ENCODE data around the gene IGF1R.

IGF1R gene

DNA sequence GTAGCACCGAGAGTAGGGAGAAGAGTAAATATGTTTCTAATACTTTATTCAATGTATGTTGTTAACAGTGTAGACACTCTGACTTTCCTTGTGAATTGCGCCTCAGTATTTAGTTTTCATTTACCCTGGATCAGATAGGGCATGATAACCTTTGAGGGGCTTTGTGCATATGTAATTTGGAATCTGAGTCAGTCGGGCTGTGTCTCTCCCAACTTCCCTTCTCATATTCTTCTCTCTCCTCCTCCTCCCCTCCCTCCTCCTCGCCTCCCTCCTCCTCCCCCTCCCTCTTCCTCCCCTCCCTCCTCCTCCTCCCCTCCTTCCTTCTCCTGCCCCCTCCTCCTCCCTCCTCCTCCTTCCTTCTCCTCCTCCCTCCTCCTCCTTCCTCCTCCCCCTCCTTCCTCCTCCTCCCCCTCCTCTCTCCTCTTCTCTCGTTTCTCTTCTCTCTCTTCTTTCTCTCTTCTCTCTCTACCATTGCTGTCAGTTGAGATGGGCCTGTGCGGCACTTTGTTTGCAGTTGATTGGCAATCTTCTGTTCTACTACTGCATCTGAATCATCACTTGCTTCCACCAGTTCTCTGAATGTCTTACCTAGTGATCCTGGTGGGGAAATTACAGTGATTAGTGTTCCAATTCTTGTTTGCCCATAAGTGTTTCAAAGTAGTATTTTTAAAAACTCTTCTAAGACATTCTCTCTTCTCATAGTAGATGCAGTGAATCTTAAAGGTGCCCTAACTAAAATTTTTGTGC lies 197.0 kb downstream of the IGF1R start:
- in situ Hi-C loops (cut with HindIII; ENCODE audit: low sequenced_read_pairs): no loop called here

GRCh38 chr15:98850961-98851572 lies 202.7 kb downstream of the IGF1R start:
- in situ Hi-C loops (cut with HindIII; ENCODE audit: low sequenced_read_pairs): no loop called here

- in situ Hi-C loops (cut with HindIII; ENCODE audit: low sequenced_read_pairs): no loop called here
Observed at GRCh38 chr15:98853161-98853560, 204.8 kb downstream of the IGF1R start.

DNA sequence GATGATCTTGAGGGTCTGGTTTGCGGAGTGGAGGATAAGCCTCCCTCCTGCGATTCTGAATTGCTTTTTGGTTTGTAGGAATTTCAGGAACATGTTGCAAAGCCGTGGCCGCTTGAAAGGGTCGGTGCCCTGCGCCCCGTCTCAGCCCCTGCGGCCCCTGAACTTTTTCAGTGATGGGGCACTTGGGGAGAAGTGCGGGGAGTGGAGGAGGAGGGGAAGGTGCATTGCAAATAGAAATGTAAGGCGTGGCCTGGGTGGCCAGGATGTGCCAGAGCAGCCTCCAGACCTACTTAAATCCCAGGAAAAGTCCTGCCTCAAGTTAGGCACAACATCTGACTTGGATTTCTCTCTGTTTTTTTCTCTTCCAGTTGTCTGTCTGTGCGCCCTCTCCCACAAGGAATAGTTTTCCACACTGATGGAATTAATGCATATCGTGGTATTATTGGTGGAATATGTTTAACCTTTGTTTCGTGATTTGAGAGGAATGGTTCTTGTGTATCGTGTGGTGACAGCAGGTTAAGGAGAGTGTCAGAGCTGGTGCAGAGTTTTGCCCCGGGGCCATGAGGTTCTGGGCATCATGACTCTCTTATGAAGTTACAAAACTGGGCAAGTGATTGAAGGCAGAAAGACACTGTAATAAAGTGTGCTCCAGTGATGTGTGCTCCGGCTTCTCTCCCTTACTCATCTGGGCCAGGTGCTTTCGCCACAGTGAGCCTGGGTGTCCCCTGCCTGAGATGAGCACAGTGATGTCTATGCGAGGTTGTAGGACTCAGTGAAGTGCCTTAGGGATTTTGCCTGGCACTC lies 205.5 kb downstream of the IGF1R start:
- in situ Hi-C loops (cut with HindIII; ENCODE audit: low sequenced_read_pairs): no loop called here

GRCh38 chr15:98854496-98854895 lies 206.2 kb downstream of the IGF1R start:
- in situ Hi-C loops (cut with HindIII; ENCODE audit: low sequenced_read_pairs): no loop called here

DNA sequence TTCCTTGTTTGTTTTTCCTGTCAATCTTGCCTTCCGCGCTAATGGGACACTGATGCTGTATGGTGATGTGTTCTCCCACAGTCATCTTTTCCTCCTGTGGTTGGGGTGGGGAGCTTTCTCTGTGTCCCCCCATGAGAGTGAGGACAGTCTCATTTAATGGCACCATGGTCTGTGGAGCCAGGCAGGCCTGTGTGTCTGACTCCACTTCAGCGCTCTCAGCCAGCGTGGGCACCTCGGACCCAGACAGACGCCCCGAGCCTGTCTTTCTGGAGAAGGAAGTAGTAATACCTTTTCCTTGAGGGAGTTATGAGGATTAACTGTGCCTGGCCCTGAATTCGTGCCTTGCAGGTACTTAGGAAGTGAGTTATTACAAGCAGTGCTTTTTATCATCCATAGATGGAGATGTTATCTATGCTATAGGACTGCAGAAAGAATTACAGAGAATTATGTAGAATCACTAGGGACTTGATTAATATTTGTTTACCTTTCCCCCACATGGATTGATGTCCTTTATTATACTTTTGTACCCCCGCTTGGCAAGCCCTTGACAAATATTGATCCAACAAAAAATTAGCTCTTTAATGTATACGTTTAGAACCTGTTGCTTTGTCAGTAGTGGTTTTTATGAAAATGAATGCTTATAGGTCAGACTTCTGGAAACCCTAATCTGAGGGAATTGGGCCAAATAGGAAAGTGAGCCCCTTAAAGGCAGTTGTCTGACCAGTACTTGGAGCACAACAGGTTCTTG lies 206.9 kb downstream of the IGF1R start:
- in situ Hi-C loops (cut with HindIII; ENCODE audit: low sequenced_read_pairs): no loop called here

DNA sequence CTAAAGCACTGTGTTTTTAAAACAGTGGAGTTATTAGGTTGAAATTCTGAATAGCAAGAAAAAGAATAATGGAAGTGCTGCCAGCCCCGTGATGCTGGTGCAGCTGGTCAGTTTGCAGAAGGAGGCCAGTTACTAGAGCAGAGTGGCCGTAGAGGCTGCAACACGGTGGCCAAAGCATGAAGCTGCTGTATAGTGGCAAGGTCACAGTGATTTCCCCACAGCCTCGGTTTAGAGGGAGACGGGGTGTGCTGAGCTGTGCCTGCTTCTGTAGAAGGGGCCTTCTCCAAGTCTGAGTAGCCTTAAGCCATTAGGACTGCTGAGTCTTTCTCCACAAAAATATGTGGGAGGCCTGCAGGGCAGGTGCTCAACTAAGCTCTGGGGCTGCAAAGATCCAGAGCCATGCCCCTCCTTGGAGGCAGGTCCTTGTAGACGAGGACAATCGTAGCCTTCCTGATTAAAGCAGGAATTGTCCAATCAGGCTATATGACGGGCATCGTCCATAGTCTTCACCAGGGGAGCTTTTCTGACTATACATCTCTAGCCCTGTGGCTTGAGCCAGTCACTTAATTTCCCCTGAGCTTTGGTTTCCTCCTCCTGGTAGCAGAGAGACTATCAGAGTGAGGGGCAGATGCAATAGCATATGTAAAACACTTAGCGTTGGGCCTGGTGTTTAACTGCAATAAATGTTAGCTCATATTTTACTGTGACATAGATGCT lies 207.6 kb downstream of the IGF1R start:
- in situ Hi-C loops (cut with HindIII; ENCODE audit: low sequenced_read_pairs): no loop called here

DNA sequence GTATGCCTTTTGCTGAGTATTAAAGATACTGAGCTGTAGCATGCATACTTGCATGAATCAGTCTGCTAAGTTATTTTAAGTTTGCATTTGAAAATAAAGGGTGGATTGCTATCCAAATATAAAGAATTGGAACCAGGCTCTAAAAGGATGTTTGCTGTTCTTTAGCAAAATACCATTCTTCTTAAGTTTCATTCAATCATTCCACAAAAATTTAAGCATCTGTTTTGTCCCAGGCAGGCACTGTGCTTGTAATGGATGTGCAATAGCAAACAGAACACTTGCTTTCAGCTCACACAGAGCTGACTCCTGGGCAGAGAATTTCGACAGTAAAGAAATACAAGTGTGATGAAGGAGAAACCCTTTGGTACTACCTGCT lies 208.2 kb downstream of the IGF1R start:
- in situ Hi-C loops (cut with HindIII; ENCODE audit: low sequenced_read_pairs): no loop called here

- in situ Hi-C loops (cut with HindIII; ENCODE audit: low sequenced_read_pairs): no loop called here
Observed at GRCh38 chr15:98858610-98859023, 210.3 kb downstream of the IGF1R start.

DNA sequence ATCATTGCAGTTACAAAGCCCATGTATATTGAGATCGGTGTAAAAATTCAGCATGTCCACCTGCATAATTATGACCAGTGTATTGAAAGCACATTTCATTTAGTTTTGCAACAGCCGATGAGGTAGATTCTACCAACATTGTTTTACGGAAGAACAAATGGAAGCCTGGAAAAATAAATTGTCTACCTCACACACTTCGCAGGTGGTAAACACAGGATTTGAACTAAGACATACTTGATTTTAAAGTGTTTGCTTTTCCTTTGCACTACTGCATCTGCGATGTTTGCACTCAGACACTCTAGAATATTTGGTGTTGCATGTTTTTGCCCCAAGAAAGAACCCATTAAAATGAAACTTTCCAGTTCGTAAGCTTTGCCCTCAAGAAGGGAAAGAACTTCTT lies 210.8 kb downstream of the IGF1R start:
- in situ Hi-C loops (cut with HindIII; ENCODE audit: low sequenced_read_pairs): no loop called here

DNA sequence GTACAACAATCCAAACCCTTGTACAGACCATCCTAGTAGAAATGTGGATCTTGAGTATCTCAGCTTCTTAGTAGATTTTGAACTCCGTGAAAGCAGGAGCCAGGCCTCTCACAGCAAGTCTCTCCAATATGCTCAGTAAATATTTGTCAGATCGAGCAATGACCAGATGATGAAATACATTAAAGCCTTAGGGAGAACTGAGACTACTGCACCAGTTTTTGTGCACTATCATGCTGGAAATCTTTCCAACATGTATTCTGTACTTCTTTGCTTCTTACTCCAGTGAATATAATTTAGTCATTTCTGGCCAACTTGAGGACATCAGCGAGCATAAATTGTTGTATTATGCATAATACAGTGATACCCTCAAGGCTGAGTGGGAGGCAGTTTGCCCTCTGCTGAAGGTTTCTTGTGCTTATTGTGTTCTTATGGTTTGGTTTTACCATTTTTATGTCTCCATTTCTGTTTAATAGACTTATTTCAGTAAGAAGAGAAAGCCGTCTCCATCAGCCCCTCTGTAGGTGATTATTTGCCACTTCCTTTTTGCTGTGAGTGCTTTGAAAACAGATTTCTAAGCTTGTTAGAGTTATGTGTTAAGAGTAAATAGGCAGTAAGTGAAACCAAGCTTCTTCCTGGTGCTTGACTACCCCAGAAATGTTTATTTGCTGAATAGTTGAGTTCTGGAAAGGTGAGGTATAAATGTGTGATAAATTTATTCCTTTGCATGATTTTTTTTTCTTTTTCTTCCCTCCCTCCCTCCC lies 212.1 kb downstream of the IGF1R start:
- in situ Hi-C loops (cut with HindIII; ENCODE audit: low sequenced_read_pairs): loop anchor here (10.0 kb wide), 1 partner anchor 216 kb away; the partner anchor contains the start of gene IGF1R

DNA sequence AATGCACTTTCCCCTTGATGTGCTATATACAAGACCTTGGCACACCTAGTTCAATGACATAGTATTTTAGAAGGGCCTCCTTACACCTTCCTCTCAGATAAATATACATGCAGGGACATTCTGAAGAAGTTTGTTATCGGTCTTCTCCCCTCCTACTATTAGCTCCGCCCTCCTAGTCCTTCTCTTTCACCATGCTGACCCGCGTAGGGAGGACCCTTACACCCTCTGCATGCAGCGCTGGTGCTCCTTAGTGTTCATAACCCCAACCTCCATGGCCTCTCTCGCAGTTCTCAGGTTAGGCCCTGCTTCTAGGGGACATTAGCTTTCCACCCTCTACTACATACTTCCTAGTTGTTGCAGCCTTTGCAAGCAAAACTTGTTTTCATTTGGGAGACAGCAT lies 212.8 kb downstream of the IGF1R start:
- in situ Hi-C loops (cut with HindIII; ENCODE audit: low sequenced_read_pairs): loop anchor here (10.0 kb wide), 1 partner anchor 216 kb away; the partner anchor contains the start of gene IGF1R

DNA sequence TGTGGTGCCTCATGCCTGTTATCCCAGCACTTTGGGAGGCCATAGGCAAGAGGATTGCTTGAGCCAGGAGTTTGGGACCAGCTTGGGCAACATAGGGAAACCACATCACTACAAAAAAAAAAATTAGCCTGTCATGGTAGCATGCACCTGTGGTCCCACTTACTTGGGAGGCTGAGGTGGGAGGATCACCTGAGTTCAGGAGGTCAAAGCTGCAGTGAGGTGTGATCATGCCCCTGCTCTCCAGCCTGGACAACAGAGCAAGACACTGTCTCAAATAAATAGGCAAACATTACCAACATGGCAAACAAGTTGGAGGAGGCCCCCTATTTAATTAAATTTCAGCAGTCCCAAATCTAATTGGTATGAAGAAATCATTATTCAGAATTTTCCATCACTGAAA lies 215.6 kb downstream of the IGF1R start:
- in situ Hi-C loops (cut with HindIII; ENCODE audit: low sequenced_read_pairs): loop anchor here (10.0 kb wide), 1 partner anchor 219 kb away; the partner anchor contains the start of gene IGF1R

DNA sequence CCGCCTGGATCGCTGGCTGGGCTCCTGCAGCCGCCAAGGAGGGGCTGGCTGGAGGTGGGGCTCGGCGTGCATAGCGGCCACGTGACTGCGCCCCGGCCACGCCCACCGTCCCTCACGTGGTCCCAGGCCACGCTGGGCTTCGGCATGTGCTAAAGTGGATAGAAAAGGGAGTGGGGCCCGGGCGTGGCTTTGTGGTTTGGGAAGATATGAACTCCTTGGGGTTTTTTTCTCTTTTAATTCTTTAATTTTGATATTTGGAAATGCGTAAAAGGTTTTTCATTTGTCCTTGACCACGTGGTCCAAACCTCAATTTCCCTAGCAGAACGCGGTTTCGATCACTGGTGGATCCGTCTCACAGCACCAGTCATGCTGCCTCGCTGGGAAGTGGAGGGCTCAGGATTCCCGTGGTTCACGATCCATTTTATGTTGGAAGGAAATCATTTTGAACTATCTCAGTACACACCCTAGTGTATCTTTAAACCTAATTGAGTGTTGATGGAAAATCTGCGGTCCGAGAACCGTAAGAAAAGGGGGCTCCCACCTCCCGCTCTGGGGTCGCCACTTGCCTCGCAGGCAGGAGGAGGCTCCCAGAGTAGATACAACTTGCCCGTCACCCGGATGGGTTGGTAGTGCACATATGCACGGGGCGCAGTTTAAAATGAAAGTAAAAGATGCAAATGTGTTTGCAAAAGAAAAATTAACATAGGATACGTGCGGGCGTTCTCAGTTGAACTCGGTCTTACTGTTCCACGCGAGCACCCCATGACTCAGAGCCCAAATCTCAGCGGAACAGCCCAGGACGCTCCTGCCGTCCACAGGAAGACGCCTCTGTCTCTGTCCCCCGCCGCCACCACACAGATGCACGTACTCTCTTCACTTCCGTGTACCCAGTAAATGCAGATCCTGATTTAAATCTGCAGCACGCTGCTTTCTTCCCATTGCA lies 217.3 kb downstream of the IGF1R start:
- in situ Hi-C loops (cut with HindIII; ENCODE audit: low sequenced_read_pairs): loop anchor here (10.0 kb wide), 1 partner anchor 221 kb away; the partner anchor contains the start of gene IGF1R

DNA sequence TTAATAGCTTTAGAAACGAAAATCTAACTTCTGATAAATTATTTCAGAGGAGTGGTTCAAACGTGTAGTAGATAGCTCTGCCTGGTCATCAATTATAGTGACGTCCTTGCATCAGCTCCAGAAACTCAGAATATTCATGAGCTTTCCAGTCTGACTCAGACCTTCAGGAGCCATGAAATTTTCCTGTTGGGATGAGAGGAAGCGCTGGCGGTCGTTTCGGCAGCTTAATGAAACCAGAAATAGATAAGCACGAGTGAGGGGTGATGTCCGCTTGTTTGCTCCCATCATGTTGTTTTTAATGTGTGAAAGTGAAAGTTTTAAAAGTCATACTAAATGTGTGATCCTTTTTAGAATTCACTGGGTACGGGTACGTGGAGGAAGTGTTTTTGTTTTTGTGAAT lies 218.2 kb downstream of the IGF1R start:
- in situ Hi-C loops (cut with HindIII; ENCODE audit: low sequenced_read_pairs): loop anchor here (10.0 kb wide), 1 partner anchor 222 kb away; the partner anchor contains the start of gene IGF1R

DNA sequence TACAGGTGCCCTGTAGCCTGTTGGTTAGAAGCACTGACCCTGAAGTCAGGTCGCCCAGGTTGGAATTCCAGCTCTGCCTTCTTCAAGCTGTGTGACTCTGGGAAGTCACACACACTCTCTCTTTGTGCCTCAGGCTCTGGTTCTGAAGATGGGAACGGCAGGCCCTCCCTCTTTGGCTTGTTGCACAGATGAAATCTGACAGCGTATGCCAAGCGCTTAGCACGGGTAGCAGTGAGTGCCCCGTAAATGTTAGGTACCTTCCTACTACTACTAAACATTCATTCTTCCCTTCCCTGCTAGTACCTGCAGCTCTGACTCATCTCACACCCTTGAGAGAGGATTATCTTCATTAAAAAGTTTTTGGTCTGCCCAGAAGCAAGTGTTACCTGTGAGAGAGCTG lies 220.2 kb downstream of the IGF1R start:
- in situ Hi-C loops (cut with HindIII; ENCODE audit: low sequenced_read_pairs): loop anchor here (10.0 kb wide), 1 partner anchor 224 kb away; the partner anchor contains the start of gene IGF1R

- in situ Hi-C loops (cut with HindIII; ENCODE audit: low sequenced_read_pairs): no loop called here
Observed at GRCh38 chr15:98870788-98871187, 222.4 kb downstream of the IGF1R start.

- in situ Hi-C loops (cut with HindIII; ENCODE audit: low sequenced_read_pairs): no loop called here
Observed at GRCh38 chr15:98872774-98873173, 224.4 kb downstream of the IGF1R start.
